Measurements from ENCODE around the gene MYH10.

The MYH10 gene

GRCh38 chr17:8468127-8468526 lies 162.4 kb downstream of the MYH10 start:
- no peak overlapping the region for H3K4me3 ChIP-seq (ENCODE audit: low read depth, low read length)
- H3K4me1 ChIP-seq, result no peaks in the 10 kb centered on the region
- DNase-seq, result no peak
- no peaks in the 10 kb centered on the region for H3K9me3 ChIP-seq
- TF ChIP-seq, protein P1, sequence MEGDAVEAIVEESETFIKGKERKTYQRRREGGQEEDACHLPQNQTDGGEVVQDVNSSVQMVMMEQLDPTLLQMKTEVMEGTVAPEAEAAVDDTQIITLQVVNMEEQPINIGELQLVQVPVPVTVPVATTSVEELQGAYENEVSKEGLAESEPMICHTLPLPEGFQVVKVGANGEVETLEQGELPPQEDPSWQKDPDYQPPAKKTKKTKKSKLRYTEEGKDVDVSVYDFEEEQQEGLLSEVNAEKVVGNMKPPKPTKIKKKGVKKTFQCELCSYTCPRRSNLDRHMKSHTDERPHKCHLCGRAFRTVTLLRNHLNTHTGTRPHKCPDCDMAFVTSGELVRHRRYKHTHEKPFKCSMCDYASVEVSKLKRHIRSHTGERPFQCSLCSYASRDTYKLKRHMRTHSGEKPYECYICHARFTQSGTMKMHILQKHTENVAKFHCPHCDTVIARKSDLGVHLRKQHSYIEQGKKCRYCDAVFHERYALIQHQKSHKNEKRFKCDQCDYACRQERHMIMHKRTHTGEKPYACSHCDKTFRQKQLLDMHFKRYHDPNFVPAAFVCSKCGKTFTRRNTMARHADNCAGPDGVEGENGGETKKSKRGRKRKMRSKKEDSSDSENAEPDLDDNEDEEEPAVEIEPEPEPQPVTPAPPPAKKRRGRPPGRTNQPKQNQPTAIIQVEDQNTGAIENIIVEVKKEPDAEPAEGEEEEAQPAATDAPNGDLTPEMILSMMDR (IDR thresholded peaks at IDR 0.05; ENCODE audit: low read depth, low read length), result no peak
- no peaks in the 10 kb centered on the region for H3K36me3 ChIP-seq
- no peaks in the 10 kb centered on the region for H3K27me3 ChIP-seq

GRCh38 chr17:8467527-8467926 lies 163.0 kb downstream of the MYH10 start:
- H3K4me3 ChIP-seq (ENCODE audit: low read depth, low read length), result no peak overlapping the region
- no peaks in the 10 kb centered on the region for H3K27me3 ChIP-seq
- no peaks in the 10 kb centered on the region for H3K9me3 ChIP-seq
- H3K4me1 ChIP-seq, result no peaks in the 10 kb centered on the region
- no peak for DNase-seq
- TF ChIP-seq, protein P1 (IDR thresholded peaks at IDR 0.05; ENCODE audit: low read depth, low read length), result no peak
- H3K36me3 ChIP-seq, result no peaks in the 10 kb centered on the region

- H3K9me3 ChIP-seq, result no peaks in the 10 kb centered on the region
- no peak overlapping the region for H3K4me3 ChIP-seq (ENCODE audit: low read depth, low read length)
- H3K4me1 ChIP-seq, result no peaks in the 10 kb centered on the region
- no peaks in the 10 kb centered on the region for H3K27me3 ChIP-seq
- TF ChIP-seq, protein P1 (IDR thresholded peaks at IDR 0.05; ENCODE audit: low read depth, low read length), result no peak
- H3K36me3 ChIP-seq, result no peaks in the 10 kb centered on the region
- DNase-seq, result no peak
These were observed 163.7 kb downstream of the MYH10 start for GRCh38 chr17:8466873-8467272.

- H3K4me1 ChIP-seq, result no peaks in the 10 kb centered on the region
- H3K4me3 ChIP-seq (ENCODE audit: low read depth, low read length), result no peak overlapping the region
- no peaks in the 10 kb centered on the region for H3K27me3 ChIP-seq
- no peaks in the 10 kb centered on the region for H3K36me3 ChIP-seq
- TF ChIP-seq, protein P1 (IDR thresholded peaks at IDR 0.05; ENCODE audit: low read depth, low read length), result no peak
- no peaks in the 10 kb centered on the region for H3K9me3 ChIP-seq
- DNase-seq, result no peak
These were observed 164.1 kb downstream of the MYH10 start for GRCh38 chr17:8466456-8466855.

- no peaks in the 10 kb centered on the region for H3K36me3 ChIP-seq
These were observed 164.8 kb downstream of the MYH10 start for GRCh38 chr17:8465759-8466158.

DNA sequence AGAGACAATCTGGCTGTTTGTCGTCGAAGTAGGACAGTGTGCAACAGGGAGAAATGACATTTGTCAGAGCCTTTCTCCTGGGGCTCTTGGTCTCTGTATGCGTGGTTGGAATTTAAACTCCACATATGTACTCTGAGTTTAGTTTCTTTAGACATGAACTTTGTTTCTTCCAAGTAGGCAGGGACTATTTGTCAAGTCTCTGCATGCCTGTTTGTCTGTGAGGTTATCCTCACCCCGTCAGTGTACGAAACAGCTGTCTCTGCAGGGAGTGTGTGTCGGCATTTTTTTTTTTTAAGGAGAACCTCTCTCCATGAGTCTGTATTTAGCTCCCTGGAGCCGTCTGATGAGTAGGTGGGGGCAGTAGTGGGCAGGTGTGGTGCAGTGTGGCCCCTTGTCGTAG lies 165.2 kb downstream of the MYH10 start:
- H3K36me3 ChIP-seq, result no peaks in the 10 kb centered on the region
- H3K27me3 ChIP-seq, result no peaks in the 10 kb centered on the region
- TF ChIP-seq, protein P1 (IDR thresholded peaks at IDR 0.05; ENCODE audit: low read depth, low read length), result no peak
- no peak for DNase-seq
- no peaks in the 10 kb centered on the region for H3K4me1 ChIP-seq
- no peak overlapping the region for H3K4me3 ChIP-seq (ENCODE audit: low read depth, low read length)
- H3K9me3 ChIP-seq, result no peaks in the 10 kb centered on the region

More at GRCh38 chr17:8465759-8466158, 164.8 kb downstream of the MYH10 start:
- no peak for DNase-seq
- Histone ChIP-seq H3K9me3 (no peaks in the 10 kb centered on the region), H3K4me3 (ENCODE audit: low read depth, low read length) (no peak overlapping the region), H3K4me1 (no peaks in the 10 kb centered on the region), H3K27me3 (no peaks in the 10 kb centered on the region)
- TF ChIP-seq, protein P1 (IDR thresholded peaks at IDR 0.05; ENCODE audit: low read depth, low read length), result no peak

All from BE2C (cell line).